ENCODE results near the gene PIM3.

DNA sequence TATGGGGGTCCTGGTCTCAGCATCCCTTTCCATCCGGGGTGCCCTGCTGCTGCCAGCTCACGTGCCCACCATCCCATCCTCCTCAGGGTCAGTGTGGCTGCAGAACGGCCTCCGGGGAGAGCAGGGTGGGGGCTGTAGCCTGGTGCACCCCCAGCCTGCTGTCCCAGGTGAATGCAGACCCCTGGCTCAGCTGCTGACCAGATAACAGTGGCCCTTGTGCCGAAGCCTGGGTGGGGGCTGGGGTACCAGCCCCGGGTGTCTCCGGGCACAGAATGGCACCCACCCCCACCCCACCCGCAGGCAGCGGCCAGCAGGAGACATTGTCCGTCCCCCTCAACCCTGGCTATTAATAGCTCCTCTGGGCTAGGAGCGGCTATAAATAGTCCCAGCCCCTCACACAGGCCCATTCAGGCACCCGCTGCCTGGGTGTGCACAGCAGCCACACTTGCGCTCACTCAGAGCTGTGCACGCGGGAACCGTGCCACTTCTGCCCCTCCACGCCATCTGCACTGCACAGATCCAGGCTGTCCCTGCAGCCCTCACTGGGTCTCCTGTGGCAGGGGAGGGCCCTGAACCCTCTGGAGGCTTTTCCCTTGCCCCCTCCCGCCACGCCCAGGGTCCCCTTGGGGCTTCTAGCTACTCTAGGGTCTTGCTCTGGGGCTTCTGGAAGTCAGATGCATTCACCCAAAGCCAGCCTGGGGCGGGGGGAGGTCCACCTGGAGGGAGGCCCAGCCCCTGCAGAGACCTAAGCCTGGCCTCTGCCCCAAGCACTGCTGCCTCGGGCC is 23.4 kb upstream of the PIM3 start:
- TF ChIP-seq, protein P1, sequence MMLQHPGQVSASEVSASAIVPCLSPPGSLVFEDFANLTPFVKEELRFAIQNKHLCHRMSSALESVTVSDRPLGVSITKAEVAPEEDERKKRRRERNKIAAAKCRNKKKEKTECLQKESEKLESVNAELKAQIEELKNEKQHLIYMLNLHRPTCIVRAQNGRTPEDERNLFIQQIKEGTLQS (CRISPR knock-in tag; conservative IDR thresholded peaks at IDR 0.05), result no peak
- TF ChIP-seq, protein P2, sequence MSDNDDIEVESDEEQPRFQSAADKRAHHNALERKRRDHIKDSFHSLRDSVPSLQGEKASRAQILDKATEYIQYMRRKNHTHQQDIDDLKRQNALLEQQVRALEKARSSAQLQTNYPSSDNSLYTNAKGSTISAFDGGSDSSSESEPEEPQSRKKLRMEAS (CRISPR knock-in tag; IDR thresholded peaks at IDR 0.05), result no peak
- TF ChIP-seq, protein P3, sequence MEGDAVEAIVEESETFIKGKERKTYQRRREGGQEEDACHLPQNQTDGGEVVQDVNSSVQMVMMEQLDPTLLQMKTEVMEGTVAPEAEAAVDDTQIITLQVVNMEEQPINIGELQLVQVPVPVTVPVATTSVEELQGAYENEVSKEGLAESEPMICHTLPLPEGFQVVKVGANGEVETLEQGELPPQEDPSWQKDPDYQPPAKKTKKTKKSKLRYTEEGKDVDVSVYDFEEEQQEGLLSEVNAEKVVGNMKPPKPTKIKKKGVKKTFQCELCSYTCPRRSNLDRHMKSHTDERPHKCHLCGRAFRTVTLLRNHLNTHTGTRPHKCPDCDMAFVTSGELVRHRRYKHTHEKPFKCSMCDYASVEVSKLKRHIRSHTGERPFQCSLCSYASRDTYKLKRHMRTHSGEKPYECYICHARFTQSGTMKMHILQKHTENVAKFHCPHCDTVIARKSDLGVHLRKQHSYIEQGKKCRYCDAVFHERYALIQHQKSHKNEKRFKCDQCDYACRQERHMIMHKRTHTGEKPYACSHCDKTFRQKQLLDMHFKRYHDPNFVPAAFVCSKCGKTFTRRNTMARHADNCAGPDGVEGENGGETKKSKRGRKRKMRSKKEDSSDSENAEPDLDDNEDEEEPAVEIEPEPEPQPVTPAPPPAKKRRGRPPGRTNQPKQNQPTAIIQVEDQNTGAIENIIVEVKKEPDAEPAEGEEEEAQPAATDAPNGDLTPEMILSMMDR (IDR thresholded peaks at IDR 0.05), result no peak
- TF ChIP-seq, protein P4, sequence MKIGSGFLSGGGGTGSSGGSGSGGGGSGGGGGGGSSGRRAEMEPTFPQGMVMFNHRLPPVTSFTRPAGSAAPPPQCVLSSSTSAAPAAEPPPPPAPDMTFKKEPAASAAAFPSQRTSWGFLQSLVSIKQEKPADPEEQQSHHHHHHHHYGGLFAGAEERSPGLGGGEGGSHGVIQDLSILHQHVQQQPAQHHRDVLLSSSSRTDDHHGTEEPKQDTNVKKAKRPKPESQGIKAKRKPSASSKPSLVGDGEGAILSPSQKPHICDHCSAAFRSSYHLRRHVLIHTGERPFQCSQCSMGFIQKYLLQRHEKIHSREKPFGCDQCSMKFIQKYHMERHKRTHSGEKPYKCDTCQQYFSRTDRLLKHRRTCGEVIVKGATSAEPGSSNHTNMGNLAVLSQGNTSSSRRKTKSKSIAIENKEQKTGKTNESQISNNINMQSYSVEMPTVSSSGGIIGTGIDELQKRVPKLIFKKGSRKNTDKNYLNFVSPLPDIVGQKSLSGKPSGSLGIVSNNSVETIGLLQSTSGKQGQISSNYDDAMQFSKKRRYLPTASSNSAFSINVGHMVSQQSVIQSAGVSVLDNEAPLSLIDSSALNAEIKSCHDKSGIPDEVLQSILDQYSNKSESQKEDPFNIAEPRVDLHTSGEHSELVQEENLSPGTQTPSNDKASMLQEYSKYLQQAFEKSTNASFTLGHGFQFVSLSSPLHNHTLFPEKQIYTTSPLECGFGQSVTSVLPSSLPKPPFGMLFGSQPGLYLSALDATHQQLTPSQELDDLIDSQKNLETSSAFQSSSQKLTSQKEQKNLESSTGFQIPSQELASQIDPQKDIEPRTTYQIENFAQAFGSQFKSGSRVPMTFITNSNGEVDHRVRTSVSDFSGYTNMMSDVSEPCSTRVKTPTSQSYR (CRISPR knock-in tag; IDR thresholded peaks at IDR 0.05), result no peak
- no peak for TF ChIP-seq ZBTB21 (CRISPR knock-in tag; IDR thresholded peaks at IDR 0.05; ENCODE audit: borderline replicate concordance)
- TF ChIP-seq, protein P5, sequence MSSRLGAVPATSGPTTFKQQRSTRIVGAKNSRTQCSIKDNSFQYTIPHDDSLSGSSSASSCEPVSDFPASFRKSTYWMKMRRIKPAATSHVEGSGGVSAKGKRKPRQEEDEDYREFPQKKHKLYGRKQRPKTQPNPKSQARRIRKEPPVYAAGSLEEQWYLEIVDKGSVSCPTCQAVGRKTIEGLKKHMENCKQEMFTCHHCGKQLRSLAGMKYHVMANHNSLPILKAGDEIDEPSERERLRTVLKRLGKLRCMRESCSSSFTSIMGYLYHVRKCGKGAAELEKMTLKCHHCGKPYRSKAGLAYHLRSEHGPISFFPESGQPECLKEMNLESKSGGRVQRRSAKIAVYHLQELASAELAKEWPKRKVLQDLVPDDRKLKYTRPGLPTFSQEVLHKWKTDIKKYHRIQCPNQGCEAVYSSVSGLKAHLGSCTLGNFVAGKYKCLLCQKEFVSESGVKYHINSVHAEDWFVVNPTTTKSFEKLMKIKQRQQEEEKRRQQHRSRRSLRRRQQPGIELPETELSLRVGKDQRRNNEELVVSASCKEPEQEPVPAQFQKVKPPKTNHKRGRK (CRISPR knock-in tag; IDR thresholded peaks at IDR 0.05; ENCODE audit: borderline replicate concordance), result no peak
- no peak for TF ChIP-seq CBFB (CRISPR knock-in tag; IDR thresholded peaks at IDR 0.05; ENCODE audit: low read depth)
